ENCODE measurements around the gene TGFBRAP1.
"Not testable (repeated sequence)": the region's sequence is repeated elsewhere in the genome, so short reads cannot be mapped to it uniquely, and the experiment has no call there.

The TGFBRAP1 gene

GRCh38 chr2:105274046-105274445, 55.5 kb downstream of the TGFBRAP1 start:
- DNase-seq (ENCODE audit: low spot score) = no peak

- no peak for DNase-seq (ENCODE audit: low spot score)
Measured at GRCh38 chr2:105272176-105272575, 57.4 kb downstream of the TGFBRAP1 start.

- no peak for DNase-seq (ENCODE audit: low spot score)
Measured at GRCh38 chr2:105271393-105272045, 58.0 kb downstream of the TGFBRAP1 start.

GRCh38 chr2:105269426-105269825, 60.1 kb downstream of the TGFBRAP1 start:
- no peak for DNase-seq (ENCODE audit: low spot score)

- no peak for DNase-seq (ENCODE audit: low spot score)
Measured at GRCh38 chr2:105262651-105263091, 66.9 kb downstream of the TGFBRAP1 start.

GRCh38 chr2:105261061-105261460, 68.5 kb downstream of the TGFBRAP1 start:
- DNase-seq (ENCODE audit: low spot score) = no peak

- no peak for DNase-seq (ENCODE audit: low spot score)
Measured at GRCh38 chr2:105258835-105259350, 70.6 kb downstream of the TGFBRAP1 start.

- DNase-seq (ENCODE audit: low spot score) = no peak
Measured at GRCh38 chr2:105257981-105258380, 71.6 kb downstream of the TGFBRAP1 start.

- no peak for DNase-seq (ENCODE audit: low spot score)
Measured at GRCh38 chr2:105256431-105257047, 73.0 kb downstream of the TGFBRAP1 start.

GRCh38 chr2:105255979-105256378, 73.6 kb downstream of the TGFBRAP1 start:
- DNase-seq (ENCODE audit: low spot score) = no peak

GRCh38 chr2:105254531-105255210, 74.9 kb downstream of the TGFBRAP1 start:
- no peak for DNase-seq (ENCODE audit: low spot score)

- DNase-seq (ENCODE audit: low spot score) = no peak
Measured at GRCh38 chr2:105252271-105252670, 77.3 kb downstream of the TGFBRAP1 start.

GRCh38 chr2:105251016-105251648, 78.4 kb downstream of the TGFBRAP1 start:
- DNase-seq (ENCODE audit: low spot score) = not testable (repeated sequence)

GRCh38 chr2:105249891-105250290, 79.6 kb downstream of the TGFBRAP1 start:
- no peak for DNase-seq (ENCODE audit: low spot score)

- DNase-seq (ENCODE audit: low spot score) = no peak
Measured at GRCh38 chr2:105249181-105249580, 80.4 kb downstream of the TGFBRAP1 start.

GRCh38 chr2:105248316-105249070, 81.0 kb downstream of the TGFBRAP1 start:
- no peak for DNase-seq (ENCODE audit: low spot score)

- DNase-seq (ENCODE audit: low spot score) = no peak
Measured at GRCh38 chr2:105244451-105244850, 85.1 kb downstream of the TGFBRAP1 start.

- DNase-seq (ENCODE audit: low spot score) = no peak
Measured at GRCh38 chr2:105243961-105244360, 85.6 kb downstream of the TGFBRAP1 start.

- DNase-seq (ENCODE audit: low spot score) = no peak
Measured at GRCh38 chr2:105242286-105242993, 87.1 kb downstream of the TGFBRAP1 start.

- no peak for DNase-seq (ENCODE audit: low spot score)
Measured at GRCh38 chr2:105241443-105241842, 88.1 kb downstream of the TGFBRAP1 start, which contains the start of gene GPR45. TSS of gene GPR45 (plus strand) at chr2:105241743. CDS start at chr2:105241859, 116 bp downstream.

- DNase-seq (ENCODE audit: low spot score) = no peak
Measured at GRCh38 chr2:105239924-105240323, 89.6 kb downstream of the TGFBRAP1 start.
